Astrocyte (in vitro differentiated cells and primary cell): Measurements from ENCODE around the gene GSS. TPM values are rescaled to one million over a fixed set of nuclear protein-coding genes. Genes with fewer than 3 reads are reported as not detected.

Source experiments
- DNase-seq: peaks from one replicate; pipeline ENCODE4 v3.0.0-alpha.2; 2010; ENCODE audit warnings: low read depth
- FAIRE-seq: peaks from 2 replicates; lab custom pipeline; 2011; peaks lifted over from hg19 to GRCh38; lab: Jason Lieb, UNC
- H2AFZ ChIP-seq: 2 replicates; pipeline ENCODE4 v1.6.0; 2012; ENCODE audit warnings: low read depth, low read length, inconsistent platforms
- H3K27ac ChIP-seq: 2 replicates; pipeline ENCODE4 v1.5.1; 2011; ENCODE audit warnings: low read depth, low read length, inconsistent platforms
- H3K27me3 ChIP-seq: 2 replicates; pipeline ENCODE4 v1.6.0; 2011; ENCODE audit warnings: low read length, inconsistent platforms; ENCODE audit not compliant: insufficient read depth
- H3K36me3 ChIP-seq: 2 replicates; pipeline ENCODE4 v1.5.1; 2011; ENCODE audit warnings: low read length, inconsistent platforms; ENCODE audit not compliant: insufficient read depth
- H3K4me1 ChIP-seq: 2 replicates; pipeline ENCODE4 v1.5.1; 2011; ENCODE audit warnings: low read length, inconsistent platforms; ENCODE audit not compliant: insufficient read depth
- H3K4me2 ChIP-seq: 2 replicates; pipeline ENCODE4 v1.6.0; 2012; ENCODE audit warnings: low read length, inconsistent platforms
- H3K4me3 ChIP-seq: 2 replicates; pipeline ENCODE4 v1.5.1; 2011; ENCODE audit warnings: low read depth, mild to moderate bottlenecking, low read length, inconsistent platforms; ENCODE audit not compliant: insufficient read depth
- H3K79me2 ChIP-seq: 2 replicates; pipeline ENCODE4 v1.6.0; 2012; ENCODE audit warnings: mild to moderate bottlenecking, low read length, inconsistent platforms; ENCODE audit not compliant: insufficient read depth
- H3K9ac ChIP-seq: 2 replicates; pipeline ENCODE4 v1.6.0; 2012; ENCODE audit warnings: mild to moderate bottlenecking, low read length, inconsistent platforms
- H3K9me3 ChIP-seq: 2 replicates; pipeline ENCODE4 v1.5.1; 2012; ENCODE audit warnings: low read depth, mild to moderate bottlenecking, low read length, inconsistent platforms; ENCODE audit not compliant: insufficient read depth
- H4K20me1 ChIP-seq: 2 replicates; pipeline ENCODE4 v1.6.0; 2012; ENCODE audit warnings: low read length, inconsistent platforms; ENCODE audit not compliant: insufficient read depth
- H3K27ac Mint-ChIP-seq: one replicate; pipeline ENCODE4 v1.8.0; 2021; ENCODE audit warnings: mild to moderate bottlenecking, mixed read lengths; ENCODE audit not compliant: unreplicated experiment
- H3K27me3 Mint-ChIP-seq: one replicate; pipeline ENCODE4 v1.8.0; 2021; ENCODE audit warnings: low read depth, mixed read lengths; ENCODE audit not compliant: unreplicated experiment
- H3K36me3 Mint-ChIP-seq: one replicate; pipeline ENCODE4 v1.8.0; 2021; ENCODE audit warnings: low read depth, mixed read lengths; ENCODE audit not compliant: unreplicated experiment
- H3K4me1 Mint-ChIP-seq: one replicate; pipeline ENCODE4 v1.8.0; 2021; ENCODE audit warnings: low read depth, mixed read lengths; ENCODE audit not compliant: unreplicated experiment
- H3K4me3 Mint-ChIP-seq: one replicate; pipeline ENCODE4 v1.8.0; 2021; ENCODE audit warnings: mild to moderate bottlenecking, moderate library complexity, mixed read lengths; ENCODE audit not compliant: unreplicated experiment
- H3K9me3 Mint-ChIP-seq: one replicate; pipeline ENCODE4 v1.8.0; 2021; ENCODE audit warnings: mild to moderate bottlenecking, mixed read lengths; ENCODE audit not compliant: unreplicated experiment
- CTCF ChIP-seq: IDR thresholded peaks from 2 replicates; pipeline ENCODE4 v1.5.1; 2011; ENCODE audit warnings: low read depth, mild to moderate bottlenecking, inconsistent platforms, low read length, moderate library complexity; ENCODE audit not compliant: insufficient read depth
- EZH2 ChIP-seq: IDR thresholded peaks from 2 replicates; pipeline ENCODE4 v1.6.1; 2012; ENCODE audit warnings: mild to moderate bottlenecking, low read length, inconsistent platforms; ENCODE audit not compliant: insufficient read depth
- total RNA-seq: library from RNA; stranded (reverse); gene quantifications from 2 replicates; pipeline ENCODE4 v1.2.1, GENCODE V29; 2021

GSS gene
- total RNA-seq, 1 donor from 2014 or later = 44.6 TPM

- H3K4me3 Mint-ChIP-seq = no peak overlapping the region
- H3K79me2 ChIP-seq = no peaks in the 10 kb centered on the region
Observed at GRCh38 chr20:34925981-34926380, 29.6 kb downstream of the GSS start.

DNA sequence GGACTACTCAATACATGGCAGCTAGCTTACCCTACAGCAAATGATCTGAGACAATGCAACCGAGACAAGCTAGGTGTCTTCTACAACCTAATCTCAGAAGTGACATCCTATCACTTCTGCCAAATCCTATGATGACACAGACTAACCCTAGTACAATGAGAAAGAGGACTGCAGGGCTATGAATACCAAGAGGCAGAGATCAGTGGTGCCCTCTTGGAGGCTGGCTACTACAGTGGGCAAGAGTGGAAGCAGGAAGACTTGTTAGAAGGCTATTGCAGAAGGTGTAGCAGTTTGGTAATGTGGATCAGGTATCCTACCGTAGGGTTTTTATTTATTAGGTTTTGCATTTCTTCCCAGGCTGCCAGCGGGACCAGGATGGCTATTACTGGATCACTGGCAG lies 30.3 kb downstream of the GSS start:
- FAIRE-seq (no peak), DNase-seq (no peak)
- H3K9me3 Mint-ChIP-seq = peaks cover 3% of the 10 kb centered on the region
- Histone ChIP-seq H3K9ac (no peak overlapping the region), H3K4me3 (no peak overlapping the region), H3K36me3 (peaks cover 11% of the 10 kb centered on the region), H2AFZ (no peak overlapping the region), H3K27me3 (no peaks in the 10 kb centered on the region), H3K79me2 (no peaks in the 10 kb centered on the region), H3K4me2 (no peak overlapping the region), H3K9me3 (no peaks in the 10 kb centered on the region), H3K27ac (no peak overlapping the region), H3K4me1 (peaks cover 7% of the 10 kb centered on the region), H4K20me1 (no peaks in the 10 kb centered on the region)
- no peak overlapping the region for H3K4me3 Mint-ChIP-seq
- H3K36me3 Mint-ChIP-seq = peaks cover 42% of the 10 kb centered on the region
- TF ChIP-seq CTCF (no peak), EZH2 (no peak)
- H3K4me1 Mint-ChIP-seq = peaks cover 3% of the 10 kb centered on the region
- no peaks in the 10 kb centered on the region for H3K27me3 Mint-ChIP-seq
- no peak overlapping the region for H3K27ac Mint-ChIP-seq

More at GRCh38 chr20:34925981-34926380, 29.6 kb downstream of the GSS start:
- Histone ChIP-seq H3K9ac (no peak overlapping the region), H2AFZ (no peak overlapping the region), H3K4me2 (no peak overlapping the region), H3K9me3 (no peaks in the 10 kb centered on the region), H3K4me1 (peaks cover 7% of the 10 kb centered on the region), H3K36me3 (peaks cover 13% of the 10 kb centered on the region), H3K27ac (no peak overlapping the region), H4K20me1 (no peaks in the 10 kb centered on the region), H3K4me3 (no peak overlapping the region), H3K27me3 (no peaks in the 10 kb centered on the region)
- no peak overlapping the region for H3K27ac Mint-ChIP-seq
- no peak for DNase-seq
- no peaks in the 10 kb centered on the region for H3K27me3 Mint-ChIP-seq
- TF ChIP-seq EZH2 (no peak), CTCF (no peak)
- H3K4me1 Mint-ChIP-seq = peaks cover 3% of the 10 kb centered on the region
- H3K9me3 Mint-ChIP-seq = peaks cover 3% of the 10 kb centered on the region
- FAIRE-seq = no peak
- H3K36me3 Mint-ChIP-seq = peaks cover 44% of the 10 kb centered on the region

DNA sequence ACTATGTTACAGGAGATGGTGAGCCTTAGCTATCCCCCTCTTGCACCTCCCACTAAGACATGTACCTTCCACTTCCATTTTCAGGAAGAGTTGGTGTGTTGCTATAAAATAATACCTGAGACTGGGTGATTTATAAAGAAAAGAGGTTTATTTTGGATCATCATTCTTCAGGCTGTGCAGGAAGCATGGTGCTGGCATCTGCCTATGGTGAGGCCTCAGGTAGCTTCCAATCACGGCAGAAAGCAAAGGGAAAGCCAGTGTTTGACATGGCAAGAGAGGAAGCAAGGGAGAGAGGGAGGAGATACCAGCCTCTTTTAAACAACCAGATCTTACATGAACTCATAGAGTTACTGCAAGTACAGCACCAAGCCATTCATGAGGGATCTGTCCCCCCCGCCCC lies 32.2 kb downstream of the GSS start:
- no peak overlapping the region for H3K27ac ChIP-seq
- no peak for DNase-seq

More for the DNA sequence above, 32.2 kb downstream of the GSS start:
- Histone ChIP-seq H3K4me1 (peaks cover 7% of the 10 kb centered on the region), H3K79me2 (no peaks in the 10 kb centered on the region), H3K4me2 (no peak overlapping the region), H3K4me3 (no peak overlapping the region), H3K9ac (no peak overlapping the region), H3K27me3 (no peaks in the 10 kb centered on the region), H2AFZ (no peak overlapping the region), H3K36me3 (peaks cover 7% of the 10 kb centered on the region), H3K9me3 (no peaks in the 10 kb centered on the region), H4K20me1 (no peaks in the 10 kb centered on the region)
- Mint-ChIP-seq H3K36me3 (peaks cover 38% of the 10 kb centered on the region), H3K9me3 (peaks cover 5% of the 10 kb centered on the region), H3K27ac (no peak overlapping the region), H3K4me3 (no peak overlapping the region), H3K4me1 (peaks cover 3% of the 10 kb centered on the region), H3K27me3 (no peaks in the 10 kb centered on the region)
- TF ChIP-seq CTCF = no peak
- no peak for TF ChIP-seq EZH2
- FAIRE-seq = no peak
